NB4 (cell line): Measurements from ENCODE around the gene SHISAL2A.

Experiments
- DNase-seq: peaks from one replicate; pipeline ENCODE4 v3.0.0; 2010; ENCODE audit warnings: low read depth
- H3K4me3 ChIP-seq: one replicate; pipeline ENCODE4 v1.5.1; 2011; ENCODE audit warnings: mild to moderate bottlenecking, low read depth, low read length, moderate library complexity
- MYC ChIP-seq: IDR thresholded peaks from 2 replicates; pipeline ENCODE4 v1.6.1; 2011; ENCODE audit warnings: low read depth, low read length
- POLR2A ChIP-seq: IDR thresholded peaks from 2 replicates; pipeline ENCODE4 v1.6.1; 2011; ENCODE audit warnings: mild to moderate bottlenecking; ENCODE audit not compliant: insufficient read length; ENCODE audit errors: extremely low read depth
- TF ChIP-seq, protein P1 (sequence below): IDR thresholded peaks from 2 replicates; pipeline ENCODE4 v1.6.1; 2011; ENCODE audit warnings: low read depth, low read length
- TF ChIP-seq, protein P2 (sequence below): IDR thresholded peaks from one replicate; pipeline ENCODE4 v1.5.1; 2012; ENCODE audit warnings: low read depth, low read length

SHISAL2A gene

DNA sequence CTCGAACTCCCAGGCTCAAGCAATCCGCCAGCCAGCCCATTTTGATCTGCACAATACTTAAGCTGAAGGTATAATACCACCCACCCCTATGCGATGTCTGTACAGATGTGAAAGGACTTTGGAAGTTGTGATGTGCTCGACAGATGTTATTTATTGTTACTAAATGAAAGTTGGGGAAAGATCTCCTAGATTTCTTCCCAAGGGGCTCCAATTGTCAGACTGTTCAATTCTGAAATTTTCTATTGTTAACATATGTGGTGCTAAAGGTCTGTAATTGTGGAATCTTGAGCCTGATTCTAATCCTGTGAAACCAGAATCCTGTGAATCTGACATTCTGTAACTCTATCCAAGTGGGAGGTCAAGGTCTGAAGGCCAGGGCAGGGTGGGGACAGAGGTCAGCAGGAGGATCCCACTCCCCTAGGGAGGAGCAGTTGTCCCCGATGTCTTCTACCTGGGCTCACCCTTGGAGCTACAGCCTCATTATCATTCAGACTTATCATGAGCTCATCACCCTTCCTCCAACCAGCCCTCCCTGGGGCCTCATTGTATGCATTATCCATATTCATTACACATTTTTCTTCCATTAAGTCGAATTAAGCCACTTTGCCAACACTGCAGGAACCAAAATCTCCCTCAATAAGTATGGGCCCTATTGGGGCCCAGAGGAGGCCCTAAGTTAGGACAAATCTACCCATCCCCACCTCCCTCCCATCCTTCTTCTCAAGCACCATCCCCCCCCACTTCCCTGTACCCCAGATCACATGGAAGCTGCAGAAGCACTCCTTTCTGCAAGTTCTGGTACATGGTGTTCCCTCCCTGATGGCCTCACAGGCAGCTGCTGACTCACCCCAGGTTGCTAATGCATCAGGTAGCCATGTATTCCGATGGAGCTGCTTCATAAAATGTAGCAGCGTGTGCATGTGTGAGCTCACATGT lies 32.3 kb downstream of the SHISAL2A start:
- TF ChIP-seq MYC (no peak), POLR2A (no peak)
- TF ChIP-seq, protein P1, sequence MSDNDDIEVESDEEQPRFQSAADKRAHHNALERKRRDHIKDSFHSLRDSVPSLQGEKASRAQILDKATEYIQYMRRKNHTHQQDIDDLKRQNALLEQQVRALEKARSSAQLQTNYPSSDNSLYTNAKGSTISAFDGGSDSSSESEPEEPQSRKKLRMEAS: no peak
- TF ChIP-seq, protein P2, sequence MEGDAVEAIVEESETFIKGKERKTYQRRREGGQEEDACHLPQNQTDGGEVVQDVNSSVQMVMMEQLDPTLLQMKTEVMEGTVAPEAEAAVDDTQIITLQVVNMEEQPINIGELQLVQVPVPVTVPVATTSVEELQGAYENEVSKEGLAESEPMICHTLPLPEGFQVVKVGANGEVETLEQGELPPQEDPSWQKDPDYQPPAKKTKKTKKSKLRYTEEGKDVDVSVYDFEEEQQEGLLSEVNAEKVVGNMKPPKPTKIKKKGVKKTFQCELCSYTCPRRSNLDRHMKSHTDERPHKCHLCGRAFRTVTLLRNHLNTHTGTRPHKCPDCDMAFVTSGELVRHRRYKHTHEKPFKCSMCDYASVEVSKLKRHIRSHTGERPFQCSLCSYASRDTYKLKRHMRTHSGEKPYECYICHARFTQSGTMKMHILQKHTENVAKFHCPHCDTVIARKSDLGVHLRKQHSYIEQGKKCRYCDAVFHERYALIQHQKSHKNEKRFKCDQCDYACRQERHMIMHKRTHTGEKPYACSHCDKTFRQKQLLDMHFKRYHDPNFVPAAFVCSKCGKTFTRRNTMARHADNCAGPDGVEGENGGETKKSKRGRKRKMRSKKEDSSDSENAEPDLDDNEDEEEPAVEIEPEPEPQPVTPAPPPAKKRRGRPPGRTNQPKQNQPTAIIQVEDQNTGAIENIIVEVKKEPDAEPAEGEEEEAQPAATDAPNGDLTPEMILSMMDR: no peak
- DNase-seq: no peak
- no peak overlapping the region for H3K4me3 ChIP-seq

DNA sequence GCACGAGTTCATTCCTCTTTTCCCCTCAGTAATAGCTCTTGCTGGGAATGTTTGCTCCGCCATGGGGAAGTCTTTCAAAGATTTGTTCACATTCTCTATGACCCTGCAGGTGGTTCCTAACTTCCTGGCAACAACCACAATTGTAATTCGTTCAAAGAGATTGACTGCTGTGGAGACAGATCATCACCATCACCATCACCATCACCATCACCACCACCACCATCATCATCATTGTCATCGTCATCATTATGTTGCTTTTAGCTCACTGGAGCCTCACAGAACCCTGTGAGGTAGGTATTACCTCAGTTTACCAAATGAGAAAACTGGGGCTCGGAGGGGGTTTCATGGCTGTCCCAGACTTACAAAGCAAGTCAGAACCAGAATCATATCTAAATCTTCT lies 34.3 kb downstream of the SHISAL2A start:
- H3K4me3 ChIP-seq: no peak overlapping the region
- DNase-seq: no peak
- TF ChIP-seq, protein P1: no peak
- TF ChIP-seq MYC (no peak), POLR2A (no peak)
- TF ChIP-seq, protein P2: no peak

DNA sequence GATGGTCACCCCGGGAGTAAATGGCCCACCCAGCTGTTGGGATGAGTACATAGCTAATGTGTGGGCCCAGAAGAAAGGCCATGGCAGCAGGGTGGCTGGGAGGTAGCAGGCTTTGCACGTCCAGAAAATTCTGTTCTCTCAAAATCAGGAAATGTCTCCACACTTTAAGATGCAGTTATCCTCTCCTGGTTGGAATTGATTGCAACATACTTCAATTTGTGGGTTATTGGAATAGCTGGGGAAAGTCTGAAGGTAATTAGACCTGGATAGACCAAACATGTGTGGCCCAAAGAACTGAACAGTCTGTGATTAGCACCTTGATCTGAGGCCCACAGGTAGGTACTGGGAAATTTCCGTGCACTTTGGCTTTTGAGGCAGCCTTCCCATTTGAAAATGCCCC lies 35.0 kb downstream of the SHISAL2A start:
- no peak for DNase-seq
- no peak overlapping the region for H3K4me3 ChIP-seq
- TF ChIP-seq, protein P2: no peak
- TF ChIP-seq, protein P1: no peak
- TF ChIP-seq POLR2A (no peak), MYC (no peak)

DNA sequence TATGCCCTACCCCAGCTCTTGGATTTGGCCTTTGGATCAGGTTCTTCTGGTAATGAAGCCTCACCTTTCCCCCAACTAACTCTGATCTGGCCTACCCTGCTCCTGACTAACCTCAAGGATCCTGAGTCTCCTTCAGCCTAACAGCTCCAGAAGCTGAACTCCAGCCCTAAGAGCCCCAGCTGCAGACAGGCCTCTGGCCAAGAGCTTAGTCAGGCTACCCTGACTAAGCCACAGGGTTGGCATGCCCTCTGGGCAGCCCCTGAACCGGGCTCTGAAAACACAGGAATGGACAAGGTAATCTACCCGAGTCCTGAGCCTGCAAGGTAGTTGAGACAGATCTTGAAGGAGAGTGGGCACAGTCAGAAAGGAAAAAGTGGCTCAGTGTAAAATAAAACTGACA lies 35.7 kb downstream of the SHISAL2A start:
- no peak overlapping the region for H3K4me3 ChIP-seq
- TF ChIP-seq, protein P2: no peak
- TF ChIP-seq MYC: no peak
- no peak for TF ChIP-seq POLR2A
- TF ChIP-seq, protein P1: no peak
- DNase-seq: no peak

DNA sequence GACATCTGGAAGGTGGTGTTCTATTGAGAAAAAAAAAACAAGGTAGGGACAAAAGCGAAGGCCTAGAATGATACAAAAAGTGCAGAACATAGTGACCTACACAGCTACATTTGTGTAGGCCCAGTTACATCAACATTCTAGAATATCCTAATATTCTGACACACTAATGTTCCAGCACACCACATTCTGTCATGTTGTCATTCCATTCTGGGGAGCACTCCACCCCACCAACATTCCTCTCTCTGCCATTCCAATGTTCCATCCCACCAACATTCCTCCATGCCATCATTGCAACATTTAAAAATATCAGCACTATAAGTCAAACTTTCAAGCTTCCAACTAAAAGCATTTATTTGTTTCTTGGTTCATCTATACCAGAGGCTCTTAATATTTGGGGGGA lies 36.7 kb downstream of the SHISAL2A start:
- TF ChIP-seq POLR2A (no peak), MYC (no peak)
- TF ChIP-seq, protein P2: no peak
- TF ChIP-seq, protein P1: no peak
- DNase-seq: no peak
- no peak overlapping the region for H3K4me3 ChIP-seq
